Measurements from ENCODE around the gene DGKZ.
A peak's percentile ranks its signal among the peaks of the same experiment; 100 is the strongest.

The DGKZ gene

DNA sequence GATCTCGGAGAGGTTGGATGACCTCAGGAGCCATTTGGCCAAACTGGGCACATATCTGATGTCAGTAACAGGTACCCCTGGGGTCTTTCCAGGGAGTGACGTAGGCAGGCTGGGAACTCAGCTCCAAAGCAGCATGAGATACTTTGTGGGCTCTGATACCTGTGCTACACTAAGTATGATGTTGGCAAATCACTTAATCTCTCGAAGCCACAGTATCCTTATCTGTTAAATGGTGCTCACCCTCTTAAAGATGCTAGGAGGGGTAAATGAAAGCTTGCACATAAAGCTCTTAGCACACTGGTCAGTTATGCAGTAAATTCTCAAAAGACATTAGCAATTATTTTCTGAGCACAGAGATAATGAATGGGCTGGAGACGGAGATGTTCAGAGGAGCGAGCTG is 17.1 kb upstream of the DGKZ start:
- DNase-seq = no peak

DNA sequence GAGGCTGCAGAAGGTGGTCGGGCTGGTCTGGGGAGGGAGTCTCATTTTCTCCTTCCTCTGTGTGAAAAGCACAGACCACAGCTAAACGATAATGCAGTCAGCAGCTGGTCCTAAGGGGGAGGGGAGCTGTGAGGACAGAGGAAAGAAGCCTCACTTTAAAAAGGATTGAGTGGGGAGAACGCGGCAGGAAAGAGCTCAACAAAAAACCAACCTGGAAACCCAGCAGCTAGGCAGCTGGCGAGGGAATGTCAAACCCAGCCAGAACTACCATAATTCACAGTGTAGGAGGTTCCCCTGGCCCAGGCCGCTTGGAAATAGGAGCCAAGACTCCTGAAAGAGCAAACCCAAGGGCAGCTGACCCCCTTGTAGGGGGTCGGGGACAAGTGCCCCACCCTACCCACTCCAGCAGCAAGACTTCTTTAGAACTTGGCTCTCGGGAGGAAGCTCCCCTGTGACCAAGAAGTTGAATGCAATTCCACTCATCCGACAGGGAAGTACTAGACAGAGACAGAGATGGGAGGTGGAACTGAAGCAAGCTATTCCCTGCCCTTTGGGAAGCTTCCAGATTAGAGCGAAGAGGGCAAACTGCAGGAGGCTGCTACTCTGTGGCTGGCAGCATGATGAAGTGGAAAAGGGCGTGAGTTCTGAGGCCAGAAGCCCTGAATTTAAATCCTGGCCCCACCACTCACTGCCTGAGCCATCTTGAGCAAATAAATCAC is 16.5 kb upstream of the DGKZ start:
- no peak for DNase-seq

- DNase-seq = no peak
Measured at GRCh38 chr11:46331282-46331984, 15.8 kb upstream of the DGKZ start.

GRCh38 chr11:46332093-46332567 is 15.1 kb upstream of the DGKZ start:
- no peak for DNase-seq

- no peak for DNase-seq
Measured at GRCh38 chr11:46332568-46333393, 14.5 kb upstream of the DGKZ start.

DNA sequence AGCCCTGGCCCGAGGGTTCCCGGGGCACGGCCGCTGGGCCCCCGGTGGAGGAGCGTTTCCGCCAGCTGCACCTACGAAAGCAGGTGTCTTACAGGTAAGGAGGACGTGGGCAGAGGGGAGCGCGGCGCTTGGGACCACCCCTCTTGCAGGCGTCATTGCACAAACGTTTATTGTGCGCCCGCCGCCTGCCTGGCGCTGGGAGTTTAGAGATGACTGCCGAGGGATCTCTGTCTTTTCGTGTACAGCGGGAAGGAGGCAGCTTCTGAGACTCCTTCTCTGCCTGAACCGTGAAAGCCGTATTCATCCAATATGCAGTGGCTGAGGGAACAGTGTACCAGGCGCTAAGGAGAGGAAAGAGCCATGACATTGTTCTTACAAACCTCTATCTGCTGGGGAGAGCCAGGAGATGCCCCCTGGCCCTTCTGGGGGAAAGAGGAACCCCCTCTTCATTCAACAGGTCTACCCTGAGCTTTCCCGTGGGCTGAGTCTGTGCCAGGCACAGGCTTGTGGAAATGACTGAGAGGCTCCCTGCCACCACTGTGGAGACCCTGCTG is 13.8 kb upstream of the DGKZ start:
- DNase-seq = no peak

GRCh38 chr11:46334211-46334610 is 13.1 kb upstream of the DGKZ start:
- no peak for DNase-seq

DNA sequence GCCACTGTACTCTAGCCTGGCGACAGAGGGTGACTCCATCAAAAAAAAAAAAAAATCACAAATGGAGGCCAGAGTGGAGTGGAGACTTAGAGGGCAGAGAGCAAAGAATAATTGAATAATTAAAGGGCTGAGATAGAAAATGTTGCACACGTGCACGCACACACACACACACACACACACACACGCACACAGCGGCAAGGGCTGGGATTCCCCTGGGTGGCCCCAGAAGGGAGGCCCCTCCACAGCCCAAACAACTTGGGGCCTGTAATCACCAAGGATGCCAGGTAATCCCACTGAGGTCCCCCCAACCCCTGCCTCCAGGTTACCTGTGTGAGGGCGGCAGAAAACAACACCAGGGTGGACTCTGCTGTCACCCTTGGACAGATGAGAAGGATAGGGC is 12.0 kb upstream of the DGKZ start:
- no peak for DNase-seq

DNA sequence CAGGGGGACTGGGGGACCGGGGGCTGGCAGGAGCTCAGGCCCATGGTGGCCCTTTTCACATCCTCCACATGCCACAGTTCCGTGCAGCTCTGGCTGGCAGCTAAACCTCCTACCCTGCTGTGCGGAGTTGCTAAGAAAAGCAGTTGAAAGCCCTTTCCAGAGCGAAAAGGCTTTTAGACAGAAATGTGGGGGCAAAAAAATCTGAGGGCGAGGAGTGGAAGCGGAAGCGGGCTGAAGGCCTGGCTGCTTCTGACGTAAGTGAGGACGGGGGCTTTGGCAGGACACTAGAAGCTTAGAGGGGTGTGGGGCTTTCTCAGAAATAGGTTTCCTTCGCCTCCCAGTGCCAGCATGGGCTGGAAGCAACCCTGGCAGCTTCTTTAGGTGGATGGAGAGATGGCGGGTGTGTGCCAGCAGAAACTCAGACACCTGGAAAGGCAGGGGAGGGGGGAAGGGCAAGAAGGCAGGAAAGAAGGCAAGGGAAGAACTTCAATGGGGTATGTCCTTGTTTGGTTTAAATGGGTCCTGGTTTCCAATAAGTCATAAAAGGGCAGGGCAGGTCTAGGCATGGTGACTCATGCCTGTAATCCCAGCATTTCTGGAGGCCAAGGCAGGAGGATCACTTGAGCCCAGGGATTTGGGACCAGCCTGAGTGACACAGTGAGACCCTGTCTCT is 11.2 kb upstream of the DGKZ start:
- no peak for DNase-seq

DNA sequence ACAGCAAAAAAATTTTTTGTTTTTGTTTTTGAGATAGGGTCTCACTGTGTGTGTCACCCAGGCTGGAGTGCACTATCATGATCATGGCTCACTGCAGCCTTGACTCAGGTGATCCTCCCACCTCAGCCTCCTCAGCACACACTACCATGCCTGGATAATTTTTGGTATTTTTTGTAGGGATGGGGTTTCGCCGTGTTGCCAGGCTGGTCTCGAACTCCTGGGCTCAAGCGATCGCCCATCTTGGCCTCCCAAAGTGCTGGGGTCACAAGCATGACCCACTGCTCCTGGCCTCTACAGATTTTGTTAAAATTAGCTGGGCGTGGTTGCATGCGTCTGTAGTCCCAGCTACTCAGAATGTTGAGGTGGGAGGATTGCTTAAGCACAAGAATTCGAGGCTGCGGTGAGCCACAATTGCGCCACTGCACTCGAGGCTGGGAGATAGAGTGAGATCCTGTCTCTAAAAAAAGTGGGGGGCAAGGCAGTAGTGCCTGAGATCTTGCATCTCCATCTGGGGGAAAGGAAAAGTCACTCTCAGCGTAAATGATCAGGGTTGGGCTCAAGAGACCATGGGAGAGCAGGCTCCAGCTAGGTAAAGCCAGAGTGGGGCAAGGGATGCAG is 10.6 kb upstream of the DGKZ start:
- no peak for DNase-seq

GRCh38 chr11:46337626-46338345 is 9.5 kb upstream of the DGKZ start:
- DNase-seq = no peak

GRCh38 chr11:46338636-46338987 is 8.7 kb upstream of the DGKZ start:
- DNase-seq = no peak

GRCh38 chr11:46338988-46339666 is 8.1 kb upstream of the DGKZ start:
- DNase-seq = peak; percentile 55

DNA sequence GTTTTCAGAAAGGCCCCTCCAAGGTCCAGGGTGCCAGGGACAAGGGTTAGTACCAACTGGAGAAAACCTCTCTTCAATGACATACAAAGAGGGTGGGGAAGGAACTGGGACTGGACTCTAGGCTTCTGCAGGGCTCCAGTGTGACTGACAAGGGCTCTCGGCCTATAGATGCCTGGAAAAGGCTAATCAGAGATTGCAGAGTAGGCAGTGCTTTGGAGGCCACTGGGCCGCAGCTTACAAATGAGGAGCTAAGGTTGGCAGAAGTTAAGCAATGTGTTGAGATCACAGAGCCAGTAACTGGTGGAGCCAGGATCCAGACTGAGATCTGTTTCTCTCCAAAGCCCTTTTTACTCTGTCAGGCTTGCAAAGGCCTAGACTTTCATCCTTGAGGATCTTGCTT is 7.4 kb upstream of the DGKZ start:
- no peak for DNase-seq

- no peak for DNase-seq
Measured at GRCh38 chr11:46341454-46341853, 5.8 kb upstream of the DGKZ start.

- DNase-seq = no peak
Measured at GRCh38 chr11:46342239-46342638, 5.0 kb upstream of the DGKZ start.

DNA sequence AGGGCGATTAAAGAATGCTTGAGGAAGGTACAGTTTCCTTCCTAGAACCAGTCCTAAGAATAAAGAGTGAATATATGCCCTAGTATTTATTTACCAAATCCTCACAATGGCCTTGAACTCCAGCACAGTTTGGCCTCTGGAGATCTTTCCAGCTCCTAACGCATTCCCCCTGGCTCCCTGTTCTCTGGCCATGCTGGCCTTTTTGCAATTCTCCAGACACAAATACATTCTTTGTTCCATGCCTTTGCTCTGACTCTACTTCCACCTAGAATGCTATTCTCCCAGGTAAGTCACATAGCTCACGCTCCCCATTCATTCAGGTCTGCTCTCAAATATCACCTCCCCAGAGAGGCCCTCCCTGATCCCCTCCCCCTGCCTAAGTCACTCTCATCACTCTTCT is 3.7 kb upstream of the DGKZ start:
- no peak for DNase-seq

DNA sequence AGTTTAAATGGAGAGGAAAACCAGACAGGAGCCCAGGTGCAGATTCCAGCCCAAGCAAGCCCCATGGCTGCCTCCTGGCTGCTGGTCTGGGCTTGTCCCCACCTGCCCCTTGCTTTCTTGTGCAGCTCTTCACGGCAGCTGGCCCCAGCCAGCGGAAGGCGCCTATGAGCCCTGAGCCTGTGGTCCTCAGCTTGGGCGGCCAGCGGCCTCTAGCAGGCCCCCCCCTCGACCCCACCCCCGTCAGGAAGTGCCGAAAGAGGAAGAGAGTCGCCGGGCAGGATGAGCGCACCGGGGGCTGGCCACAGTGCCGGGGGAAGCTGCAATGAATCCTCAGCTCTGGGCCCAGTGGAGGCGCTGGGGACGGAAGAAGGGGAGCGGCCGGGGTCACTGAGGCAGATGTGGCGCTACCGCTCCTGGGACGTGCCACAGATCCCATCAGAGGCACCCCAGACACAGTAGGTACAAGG is 2.1 kb upstream of the DGKZ start:
- DNase-seq = peak; percentile 63

DNA sequence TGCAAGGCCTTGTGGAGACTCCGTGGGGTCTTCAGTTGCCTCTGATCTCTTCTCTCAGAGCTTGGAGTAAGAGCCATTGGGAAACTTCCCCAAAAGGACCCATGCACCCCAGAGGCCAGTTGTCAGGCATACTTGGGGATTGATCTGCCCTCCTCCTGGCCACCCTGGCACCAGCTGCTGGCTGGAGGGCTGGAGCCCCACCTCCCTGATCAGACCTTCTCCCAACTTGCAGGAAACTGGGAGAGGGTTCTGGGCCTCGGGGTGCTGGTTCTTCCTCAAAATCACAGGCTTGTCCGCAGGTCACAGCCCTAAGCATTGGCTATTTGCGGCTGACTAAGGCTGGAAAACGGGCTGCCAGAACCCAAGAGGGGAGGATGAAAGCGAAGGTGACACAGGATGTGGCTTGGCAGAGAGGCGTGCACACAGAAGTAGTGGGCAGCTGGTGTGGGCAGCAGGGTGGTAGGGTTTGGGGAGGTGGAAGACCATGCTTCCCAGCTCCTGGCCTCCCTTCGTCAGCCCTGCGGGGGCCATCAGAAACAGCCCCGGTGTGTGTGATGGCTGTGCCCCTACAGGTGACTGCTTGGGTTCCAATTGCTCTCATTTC is 1.3 kb upstream of the DGKZ start:
- no peak for DNase-seq

DNA sequence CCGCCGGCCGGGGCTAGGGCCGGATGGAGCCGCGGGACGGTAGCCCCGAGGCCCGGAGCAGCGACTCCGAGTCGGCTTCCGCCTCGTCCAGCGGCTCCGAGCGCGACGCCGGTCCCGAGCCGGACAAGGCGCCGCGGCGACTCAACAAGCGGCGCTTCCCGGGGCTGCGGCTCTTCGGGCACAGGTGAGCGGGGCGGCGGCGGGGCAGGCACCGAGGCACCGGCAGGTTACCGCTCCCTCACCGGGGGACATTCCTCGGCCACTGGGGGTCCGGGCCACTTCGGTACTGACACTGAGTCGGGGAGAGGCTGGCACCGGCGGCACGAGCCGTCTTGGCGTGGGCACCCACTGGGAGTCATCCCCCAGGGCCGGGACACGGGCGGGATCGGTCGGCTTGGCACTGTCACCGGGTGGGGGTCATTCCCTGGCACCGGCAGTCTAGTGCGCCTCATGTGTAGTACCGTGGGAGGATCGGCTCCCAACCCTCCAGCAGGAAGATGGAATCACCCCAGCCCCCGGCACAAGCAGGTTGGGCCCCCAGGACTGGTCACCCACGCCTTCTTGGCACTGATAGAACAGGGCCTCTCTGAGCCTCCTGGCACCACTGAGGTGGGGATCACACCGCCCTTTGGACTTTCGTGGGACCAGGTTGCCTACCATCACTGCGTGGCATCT is 511 bp downstream of the DGKZ start:
- no peak for DNase-seq
